DMS53 (cell line): ENCODE measurements around the gene TMEM236.
A peak's percentile ranks its signal among the peaks of the same experiment; 100 is the strongest.

Source experiments
- DNase-seq: peaks from one replicate; lab custom pipeline; 2025; lab: John Stamatoyannopoulos, UW

The TMEM236 gene

DNA sequence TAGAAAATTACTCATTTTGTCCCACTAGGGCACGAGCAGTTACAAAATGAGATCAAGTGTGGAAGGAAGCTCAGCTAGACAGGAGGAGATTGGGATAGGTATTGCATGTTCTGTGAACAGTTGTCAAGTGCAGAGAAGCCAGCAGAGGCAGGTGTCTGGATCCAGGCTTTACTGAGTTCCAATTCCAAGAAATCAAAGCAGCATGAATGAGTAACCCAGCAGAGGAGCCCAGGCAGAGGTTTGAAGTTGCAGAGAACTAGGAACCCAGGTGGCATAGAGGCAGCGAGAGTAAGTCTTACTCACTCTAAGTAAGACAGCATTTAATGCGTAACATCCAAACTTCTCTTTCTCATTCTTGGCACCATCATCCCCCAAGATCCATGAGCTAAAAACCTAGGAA is 68.9 kb downstream of the TMEM236 start:
- no peak for DNase-seq

DNA sequence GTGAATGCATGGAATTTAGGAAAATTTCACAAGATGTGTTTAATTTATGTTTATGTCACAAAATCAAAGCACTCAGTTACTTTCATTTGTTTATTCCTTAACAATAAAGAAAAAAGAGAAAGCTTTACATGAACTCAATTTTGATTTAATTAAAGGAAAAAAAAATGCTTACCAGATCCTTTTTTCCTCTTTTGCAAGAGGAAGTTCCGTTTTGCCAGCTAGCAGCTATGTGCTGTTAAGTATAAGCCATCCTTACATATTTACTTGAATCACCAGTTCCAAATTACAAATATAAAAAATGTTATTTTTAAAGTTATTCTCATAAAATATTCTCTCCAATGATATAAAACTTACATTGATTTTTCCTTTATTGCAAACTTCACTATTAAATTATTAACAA is 69.9 kb downstream of the TMEM236 start:
- DNase-seq: no peak

DNA sequence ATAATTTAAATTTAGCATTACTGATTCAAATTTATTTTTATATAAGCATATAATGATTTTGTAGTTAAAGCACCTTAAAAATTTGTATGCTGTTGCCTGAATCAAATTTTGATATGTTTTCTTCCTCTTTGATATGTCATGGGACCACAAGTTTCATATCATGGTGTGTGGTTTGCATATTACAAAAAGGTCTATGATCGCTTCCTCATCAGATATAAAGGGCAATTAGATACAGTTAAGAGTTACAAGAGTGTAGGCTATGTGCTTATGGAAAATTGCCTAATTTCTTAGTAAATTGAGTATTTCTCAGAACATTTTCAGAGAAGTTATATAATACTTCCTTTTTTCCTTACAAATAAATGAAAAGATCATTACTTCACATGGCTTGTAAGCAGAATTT is 79.3 kb downstream of the TMEM236 start:
- DNase-seq: no peak

DNA sequence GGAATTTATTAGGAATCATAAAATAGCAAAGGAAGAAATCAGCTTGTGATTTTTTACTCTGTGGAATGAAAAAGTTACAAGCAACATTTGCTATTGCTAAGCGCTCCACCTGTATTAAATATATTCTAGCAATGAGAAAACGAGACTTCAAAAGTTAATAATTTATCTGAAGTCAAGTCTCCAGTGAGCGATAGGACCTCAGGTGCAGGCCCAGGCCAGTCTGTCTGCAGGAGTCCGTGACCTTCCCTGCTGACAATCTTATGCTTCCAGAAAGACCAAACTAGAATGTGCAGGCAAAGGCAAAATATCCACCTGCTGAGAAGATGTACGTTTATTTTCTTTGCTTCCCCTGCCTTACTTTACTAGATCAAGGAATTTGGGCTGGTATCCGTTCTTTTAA is 79.9 kb downstream of the TMEM236 start:
- peak; percentile 64 for DNase-seq

DNA sequence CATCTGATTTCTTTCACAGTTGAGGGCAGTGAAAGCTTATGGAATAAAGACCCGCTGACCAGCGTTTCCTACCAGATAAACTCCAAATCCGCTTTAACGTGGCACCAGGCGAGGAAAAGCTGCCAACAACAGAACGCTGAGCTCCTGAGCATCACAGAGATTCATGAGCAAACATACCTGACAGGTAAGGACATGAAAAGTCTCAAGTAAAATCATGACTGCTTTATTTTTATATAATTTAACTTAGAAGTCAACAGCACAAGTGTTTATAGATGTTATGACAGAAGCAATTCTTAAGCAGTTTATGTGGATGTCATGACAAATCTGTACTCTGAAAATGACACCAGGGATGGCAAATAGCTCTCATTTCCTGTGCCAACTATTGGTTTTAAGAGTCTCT is 81.7 kb downstream of the TMEM236 start:
- no peak for DNase-seq

DNA sequence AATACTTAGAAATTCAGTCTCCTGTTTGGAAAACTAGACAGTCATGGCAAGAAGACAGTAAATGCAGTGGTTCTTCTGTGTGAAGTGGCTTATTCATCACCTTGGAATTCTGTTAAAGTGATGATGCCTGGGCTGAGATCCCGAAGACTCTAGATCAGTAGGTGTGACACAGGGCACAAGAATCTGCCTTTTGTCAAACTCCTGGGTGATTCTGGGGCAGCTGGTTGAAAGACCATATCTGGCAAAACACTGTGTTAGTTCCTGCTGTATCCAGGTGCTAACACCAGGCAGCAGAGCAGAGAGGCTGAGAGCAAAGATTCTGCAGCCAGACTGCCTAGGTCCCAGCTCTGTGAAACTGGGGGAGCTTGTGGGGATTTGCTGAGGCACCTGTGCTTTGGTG is 83.7 kb downstream of the TMEM236 start:
- DNase-seq: peak; percentile 31

DNA sequence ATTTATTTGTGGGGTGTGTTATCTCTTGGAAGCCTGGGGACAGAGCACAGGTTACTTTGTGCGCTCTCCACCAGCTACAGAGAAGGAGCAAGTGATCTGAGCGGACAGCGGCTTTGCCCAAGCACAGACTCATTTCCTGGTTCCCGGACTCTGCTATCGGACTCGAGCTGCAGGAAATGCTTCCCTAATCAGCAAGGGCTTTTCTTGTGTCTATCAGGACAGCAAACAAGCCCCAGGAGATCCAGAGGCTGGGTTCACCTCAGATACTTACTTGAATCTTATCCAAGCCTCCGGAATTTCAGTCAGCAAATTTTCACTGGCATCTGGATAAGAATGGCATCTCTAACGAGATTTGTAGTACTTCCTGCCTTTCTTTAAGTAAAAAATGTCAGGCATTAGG is 84.9 kb downstream of the TMEM236 start:
- peak; percentile 90 for DNase-seq

DNA sequence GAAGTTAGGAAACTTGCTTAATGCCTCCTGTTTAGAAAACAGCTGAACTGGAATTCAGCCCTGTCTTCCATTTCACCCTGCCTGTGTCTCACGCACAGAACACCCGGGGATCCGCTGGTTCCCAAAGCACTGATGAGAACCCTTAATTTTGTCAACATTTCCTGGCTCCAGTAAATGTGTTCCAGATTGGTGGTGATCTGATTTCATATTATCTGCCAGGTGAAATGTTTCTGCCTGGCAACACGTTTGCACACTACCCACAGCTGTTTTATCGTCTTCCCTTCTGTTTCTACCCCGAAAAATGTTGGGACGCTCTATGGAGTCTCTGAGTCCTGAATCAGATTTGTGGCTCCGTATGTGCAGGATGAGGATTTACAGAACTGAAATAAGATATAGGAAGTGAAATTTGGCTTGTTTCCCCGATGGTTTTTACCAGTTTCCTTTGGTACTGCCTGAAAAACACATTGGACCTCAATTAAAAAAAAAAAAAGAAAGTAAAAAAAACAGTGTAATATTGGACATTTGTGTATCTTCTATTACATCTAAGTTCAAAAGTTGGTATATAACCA is 86.2 kb downstream of the TMEM236 start:
- DNase-seq: no peak

DNA sequence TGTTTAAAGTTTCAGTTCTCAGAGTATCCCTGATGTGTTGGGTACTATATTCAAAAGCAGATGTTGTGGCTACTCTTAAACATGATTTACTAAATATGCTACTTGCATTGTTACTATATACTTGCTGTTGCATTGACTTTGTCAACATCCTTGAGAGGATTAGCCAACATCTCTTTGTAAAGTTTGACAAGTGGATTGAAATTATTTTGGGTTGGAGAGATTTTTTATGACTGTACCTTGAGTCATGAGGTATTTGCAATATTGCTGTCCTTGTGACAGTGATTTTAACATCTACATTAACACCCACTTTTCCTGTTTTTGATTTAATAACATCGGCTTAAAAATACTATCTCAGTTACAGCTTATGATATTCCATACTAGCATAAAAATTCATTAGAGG is 89.0 kb downstream of the TMEM236 start:
- no peak for DNase-seq

DNA sequence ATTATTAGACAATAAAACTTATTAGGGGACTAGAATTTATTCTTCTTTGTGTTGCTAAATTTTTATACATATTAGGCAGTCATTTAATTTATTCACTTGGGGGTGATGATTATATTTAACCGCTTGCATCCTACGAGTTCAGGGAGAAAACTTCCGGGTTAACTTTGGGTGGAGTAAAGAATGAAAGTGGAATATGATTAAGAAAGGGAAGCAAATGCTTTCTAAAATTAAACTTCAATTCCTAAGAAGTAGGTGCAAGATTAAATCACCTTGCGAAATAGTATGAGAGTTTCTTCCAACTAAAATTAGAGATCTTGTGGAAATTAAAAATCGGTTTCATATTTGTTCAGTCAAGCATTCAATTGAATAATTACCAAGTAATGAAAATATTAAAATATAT is 90.6 kb downstream of the TMEM236 start:
- no peak for DNase-seq

DNA sequence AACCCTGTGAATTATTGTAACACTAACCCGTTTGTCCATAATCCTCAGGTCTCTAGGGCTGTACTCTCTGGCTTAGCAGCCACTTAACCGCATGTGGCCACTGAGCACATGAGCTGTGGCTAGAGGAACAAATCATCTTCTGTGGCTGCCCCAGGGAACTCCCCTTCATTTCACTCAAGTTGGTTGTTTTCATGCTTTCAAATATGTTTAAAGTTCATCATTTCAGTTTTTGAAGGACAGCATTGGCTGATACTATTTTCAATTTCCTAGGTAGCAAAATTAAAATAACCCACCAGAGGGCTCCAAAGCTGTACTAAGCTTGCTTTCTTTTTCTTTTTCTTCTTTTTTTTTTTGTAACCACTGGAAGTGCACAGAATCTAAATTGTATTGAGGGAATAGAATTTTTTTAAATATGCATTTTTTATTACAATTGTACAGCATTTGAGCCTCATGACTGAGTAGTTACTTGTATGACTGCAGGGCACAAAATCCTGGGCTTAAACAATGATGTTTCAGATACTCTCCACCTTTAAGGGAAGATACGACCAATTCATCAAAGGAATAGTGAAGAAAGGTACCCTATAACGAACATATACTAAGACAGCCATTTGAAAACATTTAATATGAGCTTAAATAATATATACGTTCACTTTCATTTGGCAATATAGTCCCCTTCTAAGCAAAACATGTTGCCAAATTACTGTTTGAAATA is 95.7 kb downstream of the TMEM236 start:
- DNase-seq: peak; percentile 69

DNA sequence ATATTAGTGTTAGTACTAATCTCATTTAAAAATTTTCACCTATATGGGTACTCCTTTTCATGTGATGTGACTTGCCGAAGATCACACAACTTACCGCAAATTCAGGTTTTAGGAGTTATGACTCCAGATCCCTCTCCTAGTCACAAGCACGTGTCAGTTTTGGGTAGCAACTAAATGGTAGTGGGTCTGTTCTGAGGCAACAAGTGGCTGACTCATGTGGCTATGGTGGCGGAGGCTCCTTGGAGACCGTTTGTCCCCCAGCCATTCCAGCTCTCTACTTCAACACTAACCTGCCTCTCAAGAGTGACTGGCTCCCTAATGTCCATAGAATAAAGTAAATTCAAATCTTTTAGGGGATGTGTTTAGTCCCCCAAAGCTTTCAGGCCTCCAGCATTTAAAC is 96.6 kb downstream of the TMEM236 start:
- no peak for DNase-seq
